ENCODE results near the gene SCAMP5.

SCAMP5 gene

GRCh38 chr15:75067123-75067830 is 71.9 kb downstream of the SCAMP5 start:
- DNase-seq (ENCODE audit: low read depth in 1 of 2, low spot score in 1 of 2) = no peak

- DNase-seq (ENCODE audit: low read depth in 1 of 2, low spot score in 1 of 2) = no peak
These were observed 73.4 kb downstream of the SCAMP5 start for GRCh38 chr15:75068748-75069147.

GRCh38 chr15:75069301-75069925 is 74.0 kb downstream of the SCAMP5 start:
- no peak for DNase-seq (ENCODE audit: low read depth in 1 of 2, low spot score in 1 of 2)

GRCh38 chr15:75070674-75071073 is 75.3 kb downstream of the SCAMP5 start:
- DNase-seq (ENCODE audit: low read depth in 1 of 2, low spot score in 1 of 2) = no peak

Data from activated T-helper 1 cell treated with anti-CD3 and anti-CD28 coated beads, Interleukin-2, amount 50 U/mL, for 16 hours (primary cell).